M059J (cell line): Measurements from ENCODE around the gene ZMIZ2. TPM values are rescaled to one million over a fixed set of nuclear protein-coding genes. Genes with fewer than 3 reads are reported as not detected.

Experiments used
- DNase-seq: peaks from one replicate; pipeline ENCODE4 v3.0.0-alpha.2; 2012; ENCODE audit warnings: low read depth
- total RNA-seq: library from RNA; depleted of rRNA; stranded (reverse); fragments of >200 nt; shearing (Covaris generic); gene quantifications from 2 replicates; pipeline ENCODE4 v1.2.3, GENCODE V29; 2014

ZMIZ2 gene
- total RNA-seq, 1 experiment from 2014 or later, result 11.4 TPM

DNA sequence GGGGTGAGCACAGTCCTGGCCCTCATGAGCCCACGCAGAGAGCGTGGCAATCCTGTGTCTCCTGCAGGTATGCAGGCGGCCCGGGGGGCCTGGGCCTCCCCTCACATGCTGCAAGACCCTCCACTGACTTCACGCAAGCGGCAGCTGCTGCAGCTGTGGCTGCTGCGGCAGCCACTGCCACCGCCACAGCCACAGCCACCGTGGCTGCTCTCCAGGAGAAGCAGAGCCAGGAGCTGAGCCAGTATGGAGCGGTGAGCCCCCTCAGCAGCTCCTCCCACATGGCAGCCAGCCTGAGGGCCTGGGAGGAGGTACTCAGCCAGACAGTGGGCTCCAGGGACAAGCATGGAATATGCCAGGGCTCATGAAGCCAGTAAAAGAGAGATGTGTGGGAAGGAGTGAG is 8.7 kb downstream of the ZMIZ2 start:
- no peak for DNase-seq

DNA sequence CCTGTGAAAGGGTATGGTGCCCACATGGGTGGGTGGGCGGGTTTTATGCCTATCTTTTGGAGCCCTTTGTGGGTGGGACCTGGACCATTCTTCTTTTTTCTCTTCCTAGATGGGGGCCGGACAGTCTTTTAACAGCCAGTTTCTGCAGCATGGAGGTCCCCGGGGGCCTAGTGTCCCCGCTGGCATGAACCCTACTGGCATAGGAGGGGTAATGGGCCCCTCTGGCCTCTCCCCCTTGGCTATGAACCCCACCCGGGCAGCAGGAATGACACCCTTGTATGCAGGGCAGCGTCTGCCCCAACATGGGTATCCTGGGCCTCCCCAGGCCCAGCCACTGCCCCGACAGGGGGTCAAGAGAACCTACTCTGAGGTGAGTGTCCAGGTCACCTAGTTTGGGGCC is 9.1 kb downstream of the ZMIZ2 start:
- DNase-seq, result no peak

DNA sequence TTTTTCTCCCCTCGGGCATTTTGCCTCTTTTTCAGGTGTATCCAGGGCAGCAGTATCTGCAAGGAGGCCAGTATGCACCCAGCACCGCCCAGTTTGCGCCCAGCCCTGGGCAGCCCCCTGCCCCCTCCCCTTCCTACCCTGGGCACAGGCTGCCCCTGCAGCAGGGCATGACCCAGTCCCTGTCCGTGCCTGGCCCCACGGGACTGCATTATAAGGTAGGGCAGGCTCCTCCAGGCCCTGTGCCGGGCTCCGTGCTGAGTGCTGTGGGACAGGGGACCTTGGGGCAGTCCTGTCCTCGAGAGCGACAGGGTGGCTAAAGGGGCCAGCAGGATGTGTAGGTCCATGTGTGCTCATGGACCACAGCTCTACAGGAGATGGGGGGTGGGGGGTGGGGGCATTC is 10.6 kb downstream of the ZMIZ2 start:
- DNase-seq, result no peak

DNA sequence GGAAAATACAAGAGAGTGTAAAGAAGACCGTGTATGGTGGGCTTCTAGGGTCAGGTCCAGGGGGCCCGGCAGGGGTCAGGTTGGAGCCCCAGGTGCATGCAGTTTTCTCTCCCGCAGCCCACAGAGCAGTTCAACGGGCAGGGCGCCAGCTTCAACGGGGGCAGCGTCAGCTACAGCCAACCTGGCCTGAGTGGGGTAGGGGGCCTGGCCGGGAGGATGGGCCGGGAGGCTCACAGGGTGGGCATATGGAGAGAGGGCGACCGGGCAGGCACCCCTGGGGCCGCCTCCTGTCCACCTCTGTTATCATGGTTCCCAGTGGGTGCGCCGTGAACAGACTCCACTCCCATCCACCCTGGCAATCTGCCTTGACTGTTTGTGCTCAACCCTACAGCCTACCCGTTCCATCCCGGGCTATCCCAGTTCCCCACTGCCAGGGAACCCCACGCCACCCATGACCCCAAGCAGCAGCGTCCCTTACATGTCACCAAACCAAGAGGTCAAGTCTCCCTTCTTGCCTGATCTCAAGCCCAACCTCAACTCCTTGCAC is 11.5 kb downstream of the ZMIZ2 start:
- no peak for DNase-seq

DNA sequence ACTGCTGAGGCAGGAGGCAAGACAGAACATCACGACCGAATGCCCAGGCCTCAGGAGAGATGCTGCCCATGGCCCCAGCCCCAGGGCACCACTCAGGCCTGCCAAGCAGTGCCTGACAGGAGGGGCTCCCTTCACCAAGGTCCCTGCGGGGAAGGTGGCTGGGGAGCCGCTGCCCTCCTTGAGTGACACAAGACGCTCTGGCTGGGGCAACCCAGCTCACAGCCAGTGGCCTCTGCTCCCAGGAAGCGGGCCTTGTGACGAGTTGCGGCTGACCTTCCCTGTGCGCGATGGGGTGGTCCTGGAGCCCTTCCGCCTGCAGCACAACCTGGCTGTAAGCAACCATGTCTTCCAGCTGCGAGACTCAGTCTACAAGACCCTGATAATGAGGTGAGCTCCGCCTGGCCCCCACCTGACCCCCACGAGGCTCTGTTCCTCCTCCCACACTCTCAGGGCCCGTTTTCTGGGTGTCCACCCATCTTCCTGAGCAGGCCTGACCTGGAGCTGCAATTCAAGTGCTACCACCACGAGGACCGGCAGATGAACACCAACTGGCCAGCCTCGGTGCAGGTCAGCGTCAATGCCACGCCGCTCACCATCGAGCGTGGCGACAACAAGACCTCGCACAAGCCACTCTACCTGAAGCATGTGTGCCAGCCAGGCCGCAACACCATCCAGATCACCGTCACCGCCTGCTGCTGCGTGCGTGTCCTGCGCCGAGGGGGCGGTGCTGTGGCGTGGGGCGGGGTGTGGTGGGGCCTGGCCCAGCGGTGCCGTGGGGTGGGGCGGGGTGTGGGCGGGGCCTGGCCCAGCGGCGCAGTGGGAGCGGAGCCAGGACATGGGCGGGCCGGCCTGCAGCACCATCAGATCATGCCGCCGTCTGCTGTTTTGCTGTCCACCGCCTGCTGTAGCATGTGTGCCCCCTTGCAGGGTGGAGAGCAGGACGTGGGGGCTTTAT is 12.8 kb downstream of the ZMIZ2 start:
- DNase-seq, result no peak

DNA sequence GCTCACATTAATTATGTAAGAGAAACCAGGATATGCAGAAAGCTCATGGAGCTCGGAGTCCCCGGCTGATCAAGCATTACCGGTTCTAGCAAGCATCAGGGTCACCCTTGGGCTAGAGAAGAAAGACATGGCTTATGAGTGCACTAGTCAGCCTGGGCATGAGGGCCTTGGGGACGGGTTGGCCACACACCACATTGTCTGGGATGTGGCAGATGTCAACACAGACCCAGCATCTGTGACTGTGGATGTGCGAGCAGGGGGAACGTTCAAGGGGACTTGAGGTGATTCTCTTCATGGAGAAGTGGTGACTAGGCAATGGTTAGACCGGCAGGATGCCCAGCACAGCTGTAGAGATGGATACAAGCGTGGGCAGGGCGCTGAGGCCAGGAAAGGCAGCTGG is 13.7 kb downstream of the ZMIZ2 start:
- no peak for DNase-seq

DNA sequence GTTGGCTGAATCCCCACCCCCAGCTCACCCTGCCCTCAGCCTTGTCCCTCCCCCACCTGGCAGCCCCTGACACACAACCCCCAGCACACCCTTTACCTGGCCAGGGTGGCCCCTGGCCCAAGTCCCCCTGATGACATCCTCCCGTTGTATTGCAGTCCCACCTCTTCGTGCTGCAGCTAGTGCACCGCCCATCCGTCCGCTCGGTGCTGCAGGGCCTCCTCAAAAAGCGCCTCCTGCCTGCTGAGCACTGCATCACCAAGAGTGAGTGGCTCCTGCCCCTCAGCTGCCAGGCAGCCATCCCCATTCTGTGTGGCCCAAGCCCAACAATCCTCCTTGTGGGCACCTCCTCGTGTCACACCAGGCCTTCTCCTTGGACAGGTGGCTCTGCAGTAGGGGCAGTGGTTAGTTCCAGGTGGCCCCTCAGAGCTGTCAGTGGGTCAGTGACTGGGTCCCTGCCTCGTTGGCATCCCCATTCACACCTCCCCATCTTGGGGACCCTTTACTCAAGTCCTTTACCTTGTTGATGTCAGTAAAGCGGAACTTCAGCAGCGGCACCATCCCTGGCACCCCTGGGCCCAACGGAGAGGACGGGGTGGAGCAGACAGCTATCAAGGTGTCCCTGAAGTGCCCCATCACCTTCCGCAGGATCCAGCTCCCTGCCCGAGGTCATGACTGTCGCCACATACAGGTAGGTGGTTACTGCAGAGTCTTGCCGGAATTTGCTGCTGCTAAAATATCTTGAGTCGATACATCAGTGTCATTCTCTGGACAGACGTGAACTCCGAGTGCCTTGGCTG is 14.3 kb downstream of the ZMIZ2 start:
- DNase-seq, result no peak

DNA sequence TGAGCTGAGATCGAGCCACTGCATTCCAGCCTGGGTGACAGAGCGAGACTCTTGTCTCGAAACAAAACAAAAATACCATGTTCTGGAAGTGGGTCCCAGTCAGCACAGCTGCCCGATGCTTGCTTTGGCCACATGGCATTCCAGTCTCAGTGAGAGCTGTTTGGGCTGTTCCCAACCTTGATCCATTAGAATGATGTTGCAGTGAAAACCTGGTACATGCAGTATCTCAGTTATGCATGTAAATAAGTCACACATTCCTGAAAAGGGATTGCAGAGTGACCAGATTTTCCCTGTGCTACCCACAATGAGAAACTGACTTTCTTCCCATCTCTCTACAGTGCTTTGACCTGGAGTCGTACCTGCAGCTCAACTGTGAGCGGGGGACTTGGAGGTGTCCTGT is 15.4 kb downstream of the ZMIZ2 start:
- no peak for DNase-seq

DNA sequence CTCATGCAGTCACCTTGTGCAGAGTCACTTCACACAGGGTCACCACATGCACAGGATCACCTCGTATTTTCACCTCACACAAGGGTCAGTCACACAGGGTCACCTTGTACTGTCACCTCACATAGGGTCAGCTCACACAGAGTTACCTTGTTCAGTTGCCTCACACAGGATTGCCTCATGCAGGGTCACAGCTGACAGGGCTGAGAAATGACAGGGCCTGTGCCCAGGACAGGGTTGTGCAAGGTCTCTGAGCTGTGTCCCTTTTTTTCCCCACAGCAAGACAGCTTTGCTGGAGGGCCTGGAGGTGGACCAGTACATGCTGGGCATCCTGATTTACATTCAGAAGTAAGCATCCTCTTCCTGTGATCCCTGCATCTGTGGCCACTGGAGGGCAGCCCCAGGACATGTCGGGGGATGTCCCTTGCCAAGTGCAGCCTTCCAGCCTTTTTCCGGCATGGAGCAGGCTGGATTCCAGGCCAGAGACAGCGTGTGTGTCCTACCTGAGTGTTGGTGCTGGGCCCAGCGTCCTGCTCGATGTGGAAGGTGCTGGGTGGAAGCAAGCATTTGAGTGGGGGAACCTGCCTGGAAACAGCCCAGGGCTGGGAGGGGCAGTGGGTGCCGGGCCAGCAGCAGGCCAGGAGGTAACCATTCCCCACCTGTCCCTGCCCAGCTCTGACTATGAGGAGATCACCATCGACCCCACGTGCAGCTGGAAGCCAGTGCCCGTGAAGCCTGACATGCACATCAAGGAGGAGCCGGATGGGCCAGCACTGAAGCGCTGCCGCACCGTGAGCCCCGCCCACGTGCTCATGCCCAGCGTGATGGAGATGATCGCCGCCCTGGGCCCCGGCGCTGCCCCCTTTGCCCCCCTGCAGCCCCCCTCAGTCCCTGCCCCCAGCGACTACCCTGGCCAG is 16.3 kb downstream of the ZMIZ2 start:
- peak; percentile 20 for DNase-seq

DNA sequence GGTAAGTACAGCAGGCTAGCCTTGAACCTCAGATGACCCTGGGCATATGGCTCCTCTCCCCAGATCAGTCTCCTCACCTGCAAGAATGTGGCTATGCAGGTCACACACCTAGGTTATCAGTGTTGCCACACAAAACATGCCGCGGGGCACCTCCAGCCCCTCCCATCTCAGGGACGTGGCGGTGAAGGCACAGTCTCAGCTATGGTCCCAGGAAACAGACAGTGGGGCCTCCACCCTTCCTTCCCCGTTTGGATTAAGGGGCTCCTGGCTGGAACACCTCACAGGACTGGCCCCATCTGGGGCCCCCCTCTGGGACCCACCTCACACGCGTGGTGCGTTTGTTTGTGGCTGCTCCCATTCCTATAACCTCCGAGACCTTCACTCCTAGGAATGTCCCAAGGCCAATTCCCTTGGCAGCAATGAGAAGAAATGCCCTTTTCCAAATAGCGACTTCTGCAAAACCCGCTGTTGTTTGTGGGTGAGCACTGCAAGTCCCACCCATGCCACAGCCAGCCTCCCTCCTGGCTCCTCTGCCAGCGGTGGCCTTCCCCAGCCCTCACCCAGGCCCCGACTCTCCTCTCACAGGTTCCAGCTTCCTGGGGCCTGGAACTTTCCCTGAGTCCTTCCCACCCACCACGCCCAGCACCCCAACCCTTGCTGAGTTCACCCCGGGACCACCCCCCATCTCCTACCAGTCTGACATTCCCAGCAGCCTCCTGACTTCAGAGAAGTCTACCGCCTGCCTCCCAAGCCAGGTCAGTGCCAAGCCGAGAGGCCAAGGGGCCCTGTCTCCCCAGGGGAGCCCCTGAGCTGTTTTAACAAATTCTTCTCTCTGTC is 17.1 kb downstream of the ZMIZ2 start:
- no peak for DNase-seq

DNA sequence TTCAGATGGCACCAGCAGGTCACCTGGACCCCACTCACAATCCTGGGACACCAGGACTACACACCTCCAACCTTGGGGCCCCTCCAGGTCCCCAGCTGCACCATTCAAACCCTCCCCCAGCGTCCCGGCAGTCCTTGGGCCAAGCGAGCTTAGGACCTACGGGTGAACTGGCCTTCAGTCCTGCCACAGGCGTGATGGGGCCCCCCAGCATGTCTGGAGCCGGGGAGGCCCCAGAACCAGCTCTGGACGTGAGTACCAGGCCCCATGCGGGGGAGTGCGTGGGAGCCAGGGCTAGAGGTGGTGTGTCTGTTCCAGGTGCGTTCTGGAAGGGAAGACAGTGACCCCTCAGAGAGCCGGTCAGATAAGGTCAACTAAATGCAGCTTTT is 17.8 kb downstream of the ZMIZ2 start:
- DNase-seq, result no peak

DNA sequence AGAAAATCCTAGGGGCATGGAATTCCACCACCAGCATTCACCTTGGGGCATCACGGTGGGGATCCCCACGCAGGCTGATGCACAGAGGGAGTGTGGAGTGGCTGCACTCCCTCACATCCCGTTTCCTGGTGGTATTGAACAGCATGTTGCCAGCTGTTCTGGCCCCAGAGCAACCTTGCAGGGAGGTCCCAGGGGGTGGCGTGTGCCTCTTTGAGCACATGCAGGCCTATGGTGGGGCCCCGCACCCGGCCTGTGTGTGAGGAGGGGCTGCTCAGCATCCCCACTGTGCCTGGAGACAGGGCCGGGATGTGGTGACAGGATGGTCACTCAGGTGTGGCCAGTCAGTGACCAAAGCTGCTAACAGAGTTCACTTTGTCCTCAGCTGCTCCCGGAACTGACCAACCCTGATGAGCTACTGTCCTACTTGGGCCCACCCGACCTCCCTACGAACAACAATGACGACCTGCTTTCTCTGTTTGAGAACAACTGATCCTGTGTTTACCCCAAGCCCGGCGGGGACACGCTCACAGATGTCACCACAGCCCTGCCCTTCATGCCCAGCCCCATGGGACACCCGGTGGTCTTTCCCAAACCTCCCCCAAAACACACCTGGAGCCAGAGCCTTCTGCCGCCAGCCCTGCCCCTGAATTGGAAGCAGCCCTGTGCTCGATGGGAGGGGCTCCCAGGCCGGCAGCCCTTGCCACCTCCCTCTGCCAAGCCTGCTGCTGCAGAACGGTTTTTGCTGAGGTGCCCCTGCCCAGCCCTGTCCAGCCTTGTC is 18.7 kb downstream of the ZMIZ2 start:
- no peak for DNase-seq

DNA sequence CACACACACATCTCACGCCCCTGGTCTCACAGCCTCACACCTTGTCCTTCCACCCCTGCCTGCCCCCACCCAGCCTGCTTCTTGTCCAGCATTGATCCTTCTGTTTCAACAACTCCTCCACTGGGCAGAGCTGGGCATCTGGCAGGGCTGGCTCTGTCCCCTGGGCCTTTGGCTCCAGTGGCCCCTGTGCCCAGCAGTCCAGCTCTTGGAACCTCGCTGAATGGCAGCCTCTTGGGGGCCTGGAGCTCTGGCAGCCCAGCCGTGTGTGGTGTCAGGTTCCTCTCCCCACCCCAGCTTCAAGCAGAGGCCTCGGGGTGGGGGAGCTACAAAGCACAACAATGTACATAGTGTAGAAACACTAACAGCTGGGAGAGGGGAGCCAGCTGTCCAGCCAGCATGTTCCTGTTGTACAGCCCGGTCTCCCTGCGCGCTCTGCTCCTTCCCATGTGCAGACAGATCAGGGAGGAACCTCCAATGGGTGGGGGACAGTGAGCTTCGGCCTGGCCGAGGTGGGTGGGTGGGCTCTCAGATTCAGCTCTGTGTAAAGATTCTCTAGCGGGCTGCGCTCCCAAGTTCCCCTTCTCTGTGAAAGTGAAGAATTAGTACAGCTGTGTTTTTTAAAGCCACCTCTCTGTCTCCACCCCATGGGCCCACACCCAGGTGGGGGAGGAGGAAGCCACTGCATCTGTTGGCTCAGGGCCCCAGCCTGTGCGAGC is 19.4 kb downstream of the ZMIZ2 start:
- no peak for DNase-seq

DNA sequence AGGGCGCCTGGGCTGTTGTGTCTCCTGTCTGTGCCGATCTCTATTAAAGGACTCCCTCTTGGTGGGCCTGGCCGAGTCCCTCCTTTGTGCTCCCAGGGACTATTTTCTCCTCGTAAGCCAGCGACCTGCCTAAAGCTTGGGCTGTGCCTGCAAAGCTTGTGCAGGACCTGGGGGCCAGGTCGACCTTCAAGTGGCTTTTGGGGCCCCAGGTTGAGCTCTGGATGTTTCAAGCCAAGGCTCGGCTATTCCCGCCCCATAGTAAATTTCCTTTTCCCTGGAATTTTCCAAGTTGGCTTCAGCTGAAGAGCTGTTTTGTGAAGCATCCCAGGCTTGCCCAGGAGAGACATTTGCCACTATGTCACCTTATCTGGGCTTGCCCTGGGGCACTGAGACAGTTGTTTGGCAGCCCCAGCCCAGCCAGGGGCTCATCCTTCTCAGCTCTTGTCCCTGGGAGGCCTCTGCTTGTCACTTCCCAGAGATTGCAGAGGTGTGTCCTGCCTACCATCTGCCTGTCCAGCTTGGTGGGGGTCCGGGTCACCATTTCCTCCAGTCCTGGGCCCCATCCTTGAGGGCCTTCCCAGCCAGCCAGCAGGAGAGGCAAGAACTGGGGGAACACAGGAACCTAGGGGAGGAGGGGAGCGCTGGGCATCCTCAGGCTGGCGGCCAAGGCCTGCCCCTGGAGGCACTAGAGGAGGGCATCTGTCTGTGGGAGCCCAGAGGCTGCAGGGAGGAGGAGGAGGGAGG is 20.2 kb downstream of the ZMIZ2 start:
- DNase-seq, result no peak

DNA sequence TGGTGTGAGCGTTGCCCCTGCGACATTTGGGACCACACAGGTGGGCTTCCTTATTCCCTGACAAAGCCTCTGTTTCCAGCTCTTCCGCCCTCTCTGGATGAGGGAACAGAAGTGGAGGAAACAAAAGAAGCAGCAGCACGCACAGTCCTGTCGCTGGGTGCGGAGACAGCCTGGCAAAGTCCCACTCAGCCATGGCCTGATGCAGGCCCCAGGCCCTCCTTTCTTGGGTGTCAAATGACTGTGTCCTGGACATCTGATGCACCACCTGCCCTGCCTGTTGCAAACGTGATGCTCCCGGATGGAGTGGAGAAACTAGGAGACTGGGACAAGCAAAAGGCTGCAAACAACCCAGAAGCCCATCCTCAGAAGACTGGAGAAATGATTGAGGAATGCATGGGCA is 20.7 kb downstream of the ZMIZ2 start:
- no peak for DNase-seq

DNA sequence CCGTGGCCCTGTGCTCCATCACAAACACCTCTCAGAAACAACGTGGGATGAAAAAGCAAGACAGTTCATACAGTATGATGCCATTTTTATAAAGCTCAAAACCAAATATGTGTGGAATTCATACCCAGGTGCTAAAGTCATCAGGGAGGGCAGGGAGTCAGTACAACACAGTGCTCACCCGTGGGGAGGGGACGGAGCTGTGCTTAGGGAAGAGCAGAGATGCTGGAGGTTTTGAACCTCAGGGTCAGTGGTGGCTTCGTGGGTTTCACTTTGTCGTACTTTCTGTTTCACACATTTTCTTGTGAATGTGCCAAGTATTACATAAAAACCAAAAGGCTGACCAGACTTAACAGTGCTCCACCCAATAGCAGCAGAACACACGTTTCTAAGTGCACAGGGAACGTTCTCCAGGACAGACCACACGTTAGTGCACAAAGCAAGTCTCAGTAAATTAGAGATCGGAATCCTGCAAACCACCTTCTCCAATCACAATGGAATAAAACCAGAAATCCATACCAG is 21.2 kb downstream of the ZMIZ2 start:
- DNase-seq, result peak; percentile 63

DNA sequence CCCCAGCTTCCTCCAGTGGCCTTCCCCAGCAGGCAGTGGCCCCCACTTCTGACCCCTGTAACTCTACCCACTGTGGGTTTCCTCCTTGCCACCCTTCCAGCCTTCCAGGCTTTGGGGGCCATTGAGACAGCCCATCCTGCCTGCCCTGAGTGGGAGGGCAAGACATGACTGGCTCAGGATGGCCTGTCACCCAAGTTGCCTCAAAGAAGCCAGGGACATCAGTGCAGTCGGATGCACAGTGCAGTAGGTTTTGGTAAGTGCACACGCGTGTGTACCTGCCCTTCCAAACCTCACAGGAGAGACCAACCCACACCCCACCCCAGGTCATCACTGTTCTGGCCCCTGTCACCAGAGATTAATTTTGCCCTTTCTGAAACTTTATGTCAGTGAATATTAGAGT is 22.7 kb downstream of the ZMIZ2 start:
- no peak for DNase-seq

DNA sequence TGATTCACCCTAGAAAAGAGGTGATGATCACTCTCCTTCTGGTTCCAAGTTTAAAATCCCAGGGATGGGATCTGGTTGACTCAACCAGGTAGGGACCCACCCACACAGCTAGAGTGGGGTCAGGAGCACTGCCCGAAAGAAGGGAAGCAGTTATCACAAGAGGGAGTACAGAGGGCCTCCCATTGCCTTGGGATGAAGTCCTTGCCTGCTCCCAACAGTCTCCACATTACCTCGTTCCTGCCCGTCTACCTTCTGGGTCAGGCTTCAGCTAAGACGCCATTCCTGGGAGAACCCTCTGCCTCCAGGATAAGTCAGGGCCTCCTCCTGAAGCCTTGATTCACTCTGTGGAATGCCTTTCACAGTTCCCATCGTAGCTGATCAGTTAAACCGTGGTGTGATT is 23.8 kb downstream of the ZMIZ2 start:
- DNase-seq, result no peak
